Measurements from ENCODE around the gene RIF1.

RIF1 gene

GRCh38 chr2:151399981-151400380 is 9.7 kb upstream of the RIF1 start:
- H3K79me2 ChIP-seq (ENCODE audit: insufficient read depth, low read length) = no peaks in the 10 kb centered on the region
- H3K4me2 ChIP-seq (ENCODE audit: low read depth, low read length, poor library complexity, severe bottlenecking) = no peak overlapping the region
- no peaks in the 10 kb centered on the region for H3F3A ChIP-seq (ENCODE audit: insufficient read depth)
- TF ChIP-seq CTCF (IDR thresholded peaks at IDR 0.05; ENCODE audit: insufficient read depth, low read length, poor library complexity, severe bottlenecking) (no peak), EZH2phosphoT487 (conservative IDR thresholded peaks at IDR 0.05; ENCODE audit: low read length) (no peak)
- H3K9me2 ChIP-seq (replicated peaks; ENCODE audit: insufficient read depth, low read length) = no peaks in the 10 kb centered on the region
- no peak overlapping the region for H2AFZ ChIP-seq (ENCODE audit: low read depth, low read length, severe bottlenecking)
- H3K9me3 ChIP-seq (ENCODE audit: insufficient read depth, low read length) = no peaks in the 10 kb centered on the region
- no peak overlapping the region for H3K4me3 ChIP-seq (ENCODE audit: insufficient read depth, low read length, poor library complexity, severe bottlenecking)
- H3K36me3 ChIP-seq (ENCODE audit: low read length) = no peaks in the 10 kb centered on the region
- H3K27ac ChIP-seq (ENCODE audit: low read depth, low read length) = no peak overlapping the region
- H3K27me3 ChIP-seq (ENCODE audit: low read length) = no peaks in the 10 kb centered on the region
- no peaks in the 10 kb centered on the region for H4K20me1 ChIP-seq (ENCODE audit: low read depth, low read length)
- H3K9ac ChIP-seq (ENCODE audit: low read length) = no peak overlapping the region

- no peaks in the 10 kb centered on the region for H3K9me3 ChIP-seq (ENCODE audit: insufficient read depth, low read length)
- H3F3A ChIP-seq (ENCODE audit: insufficient read depth) = no peaks in the 10 kb centered on the region
- H3K27ac ChIP-seq (ENCODE audit: low read depth, low read length) = no peak overlapping the region
These were observed 8.6 kb upstream of the RIF1 start for GRCh38 chr2:151401149-151401548.

GRCh38 chr2:151403914-151404313 is 5.8 kb upstream of the RIF1 start:
- H3K9me2 ChIP-seq (replicated peaks; ENCODE audit: insufficient read depth, low read length) = no peaks in the 10 kb centered on the region
- no peaks in the 10 kb centered on the region for H3K36me3 ChIP-seq (ENCODE audit: low read length)
- H4K20me1 ChIP-seq (ENCODE audit: low read depth, low read length) = no peaks in the 10 kb centered on the region
- no peak overlapping the region for H3K4me2 ChIP-seq (ENCODE audit: low read depth, low read length, poor library complexity, severe bottlenecking)
- H3K9me3 ChIP-seq (ENCODE audit: insufficient read depth, low read length) = no peaks in the 10 kb centered on the region
- no peak overlapping the region for H3K4me3 ChIP-seq (ENCODE audit: insufficient read depth, low read length, poor library complexity, severe bottlenecking)
- H2AFZ ChIP-seq (ENCODE audit: low read depth, low read length, severe bottlenecking) = no peak overlapping the region
- TF ChIP-seq CTCF (IDR thresholded peaks at IDR 0.05; ENCODE audit: insufficient read depth, low read length, poor library complexity, severe bottlenecking) = no peak
- no peak for TF ChIP-seq EZH2phosphoT487 (conservative IDR thresholded peaks at IDR 0.05; ENCODE audit: low read length)
- H3K9ac ChIP-seq (ENCODE audit: low read length) = no peak overlapping the region
- H3F3A ChIP-seq (ENCODE audit: insufficient read depth) = no peaks in the 10 kb centered on the region
- H3K27ac ChIP-seq (ENCODE audit: low read depth, low read length) = no peak overlapping the region
- no peaks in the 10 kb centered on the region for H3K79me2 ChIP-seq (ENCODE audit: insufficient read depth, low read length)
- no peaks in the 10 kb centered on the region for H3K27me3 ChIP-seq (ENCODE audit: low read length)

More at GRCh38 chr2:151401149-151401548, 8.6 kb upstream of the RIF1 start:
- no peak overlapping the region for H3K9ac ChIP-seq (ENCODE audit: low read length)
- H3K79me2 ChIP-seq (ENCODE audit: insufficient read depth, low read length) = no peaks in the 10 kb centered on the region
- no peaks in the 10 kb centered on the region for H3K9me2 ChIP-seq (replicated peaks; ENCODE audit: insufficient read depth, low read length)
- no peaks in the 10 kb centered on the region for H3K36me3 ChIP-seq (ENCODE audit: low read length)
- no peak overlapping the region for H2AFZ ChIP-seq (ENCODE audit: low read depth, low read length, severe bottlenecking)
- no peak overlapping the region for H3K4me3 ChIP-seq (ENCODE audit: insufficient read depth, low read length, poor library complexity, severe bottlenecking)
- H3K27me3 ChIP-seq (ENCODE audit: low read length) = no peaks in the 10 kb centered on the region
- no peak overlapping the region for H3K4me2 ChIP-seq (ENCODE audit: low read depth, low read length, poor library complexity, severe bottlenecking)
- no peaks in the 10 kb centered on the region for H4K20me1 ChIP-seq (ENCODE audit: low read depth, low read length)
- TF ChIP-seq EZH2phosphoT487 (conservative IDR thresholded peaks at IDR 0.05; ENCODE audit: low read length) (no peak), CTCF (IDR thresholded peaks at IDR 0.05; ENCODE audit: insufficient read depth, low read length, poor library complexity, severe bottlenecking) (no peak)
